H9 (cell line): ENCODE measurements around the gene USF3. TPM values are rescaled to one million over a fixed set of nuclear protein-coding genes. Genes with fewer than 3 reads are reported as not detected.

Source experiments
- DNase-seq: peaks from one replicate; pipeline ENCODE4 v3.0.0-alpha.2; 2017
- H2AFZ ChIP-seq: one replicate; pipeline ENCODE4 v1.6.1; 2013; ENCODE audit warnings: mild to moderate bottlenecking, low read length, control low read depth, moderate library complexity
- H2AK5ac ChIP-seq: 2 replicates; pipeline ENCODE4 v1.6.1; 2013; ENCODE audit warnings: low read length, control low read depth, mixed read lengths; ENCODE audit not compliant: insufficient read length
- H2BK120ac ChIP-seq: one replicate; pipeline ENCODE4 v1.6.1; 2013; ENCODE audit warnings: low read depth, mild to moderate bottlenecking, low read length, control low read depth, inconsistent platforms; ENCODE audit not compliant: poor library complexity, severe bottlenecking
- H2BK12ac ChIP-seq: 2 replicates; pipeline ENCODE4 v1.6.1; 2013; ENCODE audit warnings: low read length, control low read depth, mixed read lengths, low read depth; ENCODE audit not compliant: insufficient read length
- H2BK15ac ChIP-seq: 2 replicates; pipeline ENCODE4 v1.6.1; 2013; ENCODE audit warnings: low read depth, low read length, control low read depth
- H2BK20ac ChIP-seq: one replicate; pipeline ENCODE4 v1.6.1; 2013; ENCODE audit warnings: low read depth, mild to moderate bottlenecking, low read length, control low read depth, inconsistent platforms; ENCODE audit not compliant: poor library complexity, severe bottlenecking
- H2BK5ac ChIP-seq: 2 replicates; pipeline ENCODE4 v1.6.1; 2013; ENCODE audit warnings: low read length, control low read depth, mixed read lengths; ENCODE audit not compliant: insufficient read length
- H3K14ac ChIP-seq: 2 replicates; pipeline ENCODE4 v1.6.1; 2013; ENCODE audit warnings: low read length, control low read depth; ENCODE audit not compliant: insufficient read depth
- H3K18ac ChIP-seq: 2 replicates; pipeline ENCODE4 v1.6.1; 2013; ENCODE audit warnings: low read depth, mild to moderate bottlenecking, mixed read lengths, low read length, control low read depth; ENCODE audit not compliant: insufficient read length
- H3K23ac ChIP-seq: 2 replicates; pipeline ENCODE4 v1.6.1; 2013; ENCODE audit warnings: low read length, control low read depth, mixed read lengths, low read depth; ENCODE audit not compliant: insufficient read length
- H3K23me2 ChIP-seq: 2 replicates; pipeline ENCODE4 v1.6.1; 2013; ENCODE audit warnings: low read depth, mild to moderate bottlenecking, mixed read lengths, low read length, control low read depth; ENCODE audit not compliant: insufficient read length, poor library complexity, severe bottlenecking
- H3K27ac ChIP-seq: 2 replicates; pipeline ENCODE4 v1.5.1; 2013; ENCODE audit warnings: low read length, control low read depth, mixed read lengths, low read depth; ENCODE audit not compliant: insufficient read length
- H3K27me3 ChIP-seq: 2 replicates; pipeline ENCODE4 v1.6.1; 2013; ENCODE audit warnings: low read length, control low read depth, inconsistent platforms; ENCODE audit not compliant: insufficient read depth
- H3K4ac ChIP-seq: 2 replicates; pipeline ENCODE4 v1.6.1; 2013; ENCODE audit warnings: low read depth, mild to moderate bottlenecking, control low read depth, inconsistent platforms, low read length, moderate library complexity
- H3K4me1 ChIP-seq: 2 replicates; pipeline ENCODE4 v1.6.1; 2013; ENCODE audit warnings: low read length, control low read depth, inconsistent platforms; ENCODE audit not compliant: insufficient read depth
- H3K4me2 ChIP-seq: 2 replicates; pipeline ENCODE4 v1.6.1; 2013; ENCODE audit warnings: low read length, control low read depth, mixed read lengths; ENCODE audit not compliant: insufficient read length, insufficient read depth
- H3K56ac ChIP-seq: 2 replicates; pipeline ENCODE4 v1.6.1; 2013; ENCODE audit warnings: low read depth, mild to moderate bottlenecking, mixed read lengths, low read length, control low read depth; ENCODE audit not compliant: insufficient read length
- H3K79me1 ChIP-seq: 2 replicates; pipeline ENCODE4 v1.6.1; 2013; ENCODE audit warnings: low read depth, mild to moderate bottlenecking, moderate library complexity, low read length, control low read depth, inconsistent platforms; ENCODE audit not compliant: insufficient read depth, poor library complexity, severe bottlenecking
- H3K79me2 ChIP-seq: 2 replicates; pipeline ENCODE4 v1.6.1; 2013; ENCODE audit warnings: low read length, control low read depth, inconsistent platforms; ENCODE audit not compliant: insufficient read depth
- H3K9ac ChIP-seq: 2 replicates; pipeline ENCODE4 v1.6.1; 2013; ENCODE audit warnings: low read length, control low read depth, mixed read lengths; ENCODE audit not compliant: insufficient read length; ENCODE audit errors: extremely low read depth
- H3K9me3 ChIP-seq: one replicate; pipeline ENCODE4 v1.6.1; 2013; ENCODE audit warnings: low read depth, low read length, inconsistent platforms; ENCODE audit not compliant: control insufficient read depth
- H3T11ph ChIP-seq: one replicate; pipeline ENCODE4 v1.6.1; 2013; ENCODE audit warnings: mild to moderate bottlenecking, low read length, control low read depth, inconsistent platforms
- H4K20me1 ChIP-seq: one replicate; pipeline ENCODE4 v1.6.1; 2013; ENCODE audit not compliant: control insufficient read depth, insufficient read length, insufficient read depth
- H4K5ac ChIP-seq: 2 replicates; pipeline ENCODE4 v1.6.1; 2013; ENCODE audit warnings: low read depth, mild to moderate bottlenecking, mixed read lengths, low read length, control low read depth; ENCODE audit not compliant: insufficient read length
- H4K8ac ChIP-seq: replicated peaks from 2 replicates; pipeline ENCODE4 v1.6.1; 2013; ENCODE audit warnings: low read length, control low read depth, mixed read lengths, low read depth; ENCODE audit not compliant: insufficient read length
- H4K91ac ChIP-seq: 2 replicates; pipeline ENCODE4 v1.6.1; 2013; ENCODE audit warnings: low read depth, mild to moderate bottlenecking, moderate library complexity, mixed read lengths, low read length, control low read depth; ENCODE audit not compliant: insufficient read length
- H3K27ac Mint-ChIP-seq, 3 experiments: 2 replicates in 2 of 3; 3 replicates in 1 of 3; pipeline ENCODE4 v1.8.0; 2020 to 2021; ENCODE audit warnings: mixed read lengths in 3 of 3, mild to moderate bottlenecking in 1 of 3, moderate library complexity in 1 of 3
- H3K27me3 Mint-ChIP-seq: 2 replicates; pipeline ENCODE4 v1.8.0; 2021; ENCODE audit warnings: low read depth, mild to moderate bottlenecking, moderate library complexity, mixed read lengths
- H3K36me3 Mint-ChIP-seq, 3 experiments: 2 replicates in 2 of 3; 3 replicates in 1 of 3; pipeline ENCODE4 v1.8.0; 2020 to 2021; ENCODE audit warnings: low read depth in 3 of 3, mixed read lengths in 3 of 3; ENCODE audit not compliant: insufficient read depth in 1 of 3
- H3K4me1 Mint-ChIP-seq, 2 experiments: 2 replicates each; pipeline ENCODE4 v1.8.0; 2020; ENCODE audit warnings: mixed read lengths in 2 of 2
- H3K4me3 Mint-ChIP-seq, 2 experiments: 2 replicates in 1 of 2; 3 replicates in 1 of 2; pipeline ENCODE4 v1.8.0; 2020 to 2021; ENCODE audit warnings: mild to moderate bottlenecking in 2 of 2, mixed read lengths in 2 of 2, moderate library complexity in 1 of 2
- H3K9me3 Mint-ChIP-seq, 2 experiments: 2 replicates in 1 of 2; 3 replicates in 1 of 2; pipeline ENCODE4 v1.8.0; 2020; ENCODE audit warnings: mild to moderate bottlenecking in 2 of 2, mixed read lengths in 2 of 2, moderate library complexity in 1 of 2
- CTCF ChIP-seq: fragments of 200-600 bp; sonication (generic); conservative IDR thresholded peaks from 3 replicates; pipeline ENCODE4 v1.8.0; 2021; ENCODE audit warnings: antibody characterized with exemption, mild to moderate bottlenecking
- WGBS: extraction: QIAGEN DNeasy Blood & Tissue Kit; methylation state at CpG from one replicate; pipeline ENCODE4 v1.1.7; 2013; ENCODE audit warnings: missing lambda C conversion rate, low lambda C conversion rate, mixed read lengths; ENCODE audit not compliant: insufficient read length; ENCODE audit errors: extremely low coverage; 5-methylcytosine and 5-hydroxymethylcytosine counted together
- total RNA-seq: library from RNA; stranded (reverse); gene quantifications from 2 replicates; pipeline ENCODE4 v1.2.1, GENCODE V29; 2021

The USF3 gene
- total RNA-seq, 1 experiment from 2014 or later = 13.8 TPM

GRCh38 chr3:113660458-113660857 lies 36.0 kb downstream of the USF3 start:
- Histone ChIP-seq H2BK20ac (no peak overlapping the region), H4K5ac (no peak overlapping the region), H3K23me2 (no peaks in the 10 kb centered on the region), H3K4me1 (no peaks in the 10 kb centered on the region), H4K8ac (no peak overlapping the region), H3K14ac (no peak overlapping the region), H2AFZ (no peak overlapping the region), H2AK5ac (no peak overlapping the region), H3K27me3 (no peaks in the 10 kb centered on the region), H2BK15ac (no peak overlapping the region), H4K91ac (no peak overlapping the region), H3K56ac (no peak overlapping the region), H3K9ac (no peak overlapping the region), H3K18ac (no peak overlapping the region), H3K79me2 (no peaks in the 10 kb centered on the region), H3K79me1 (no peaks in the 10 kb centered on the region), H3T11ph (no peak overlapping the region), H4K20me1 (no peaks in the 10 kb centered on the region), H2BK12ac (no peak overlapping the region), H3K27ac (no peak overlapping the region), H3K4me2 (no peak overlapping the region), H3K4ac (no peak overlapping the region), H2BK5ac (no peak overlapping the region), H3K9me3 (no peaks in the 10 kb centered on the region), H3K23ac (no peak overlapping the region), H2BK120ac (no peak overlapping the region)
- Mint-ChIP-seq H3K4me3 (no peak overlapping the region), H3K27me3 (no peaks in the 10 kb centered on the region), H3K36me3 (peaks cover 10 to 33% (median 27%) of the 10 kb centered on the region in 3 experiments), H3K4me1 (peaks cover 3 to 6% of the 10 kb centered on the region in 2 experiments; a peak in 3 of 4 replicates), H3K9me3 (no peaks in the 10 kb centered on the region), H3K27ac (no peak overlapping the region; a peak in 1 of 7 replicates)
- no peak for TF ChIP-seq CTCF
- WGBS = no CpG with 5 or more reads among the region's 2 CpGs
- no peak for DNase-seq
